GM10266 (cell line): Measurements from ENCODE around the gene FYTTD1.

ENCODE experiments used
- DNase-seq: peaks from one replicate; pipeline ENCODE4 v3.0.0; 2012; ENCODE audit errors: extremely low spot score
- CTCF ChIP-seq: IDR thresholded peaks from 2 replicates; pipeline ENCODE4 v1.5.1; 2012; ENCODE audit warnings: mild to moderate bottlenecking, low read depth; ENCODE audit not compliant: control insufficient read depth, insufficient read depth; ENCODE audit errors: missing control alignments

FYTTD1 gene

GRCh38 chr3:197801891-197802778 lies 52.5 kb downstream of the FYTTD1 start:
- peak; percentile 62 for TF ChIP-seq CTCF
- DNase-seq: no peak

- TF ChIP-seq CTCF: peak; percentile 46
- DNase-seq: no peak
Measured at GRCh38 chr3:197802779-197803459, 53.2 kb downstream of the FYTTD1 start.

- DNase-seq: no peak
- no peak for TF ChIP-seq CTCF
Measured at GRCh38 chr3:197804511-197804910, 54.8 kb downstream of the FYTTD1 start.

GRCh38 chr3:197807969-197808587 lies 58.4 kb downstream of the FYTTD1 start:
- no peak for TF ChIP-seq CTCF
- DNase-seq: no peak

GRCh38 chr3:197809356-197810020 lies 59.8 kb downstream of the FYTTD1 start:
- no peak for TF ChIP-seq CTCF
- no peak for DNase-seq

GRCh38 chr3:197810901-197811300 lies 61.2 kb downstream of the FYTTD1 start:
- no peak for TF ChIP-seq CTCF
- DNase-seq: no peak
